CD4-positive, alpha-beta T cell treated with Interleukin-15 for 4 hours (primary cell): ENCODE measurements around the gene UBE2G1.

Experiments
- DNase-seq: peaks from one replicate; pipeline ENCODE4 v3.0.0-alpha.2; 2020; ENCODE audit warnings: low spot score

UBE2G1 gene

DNA sequence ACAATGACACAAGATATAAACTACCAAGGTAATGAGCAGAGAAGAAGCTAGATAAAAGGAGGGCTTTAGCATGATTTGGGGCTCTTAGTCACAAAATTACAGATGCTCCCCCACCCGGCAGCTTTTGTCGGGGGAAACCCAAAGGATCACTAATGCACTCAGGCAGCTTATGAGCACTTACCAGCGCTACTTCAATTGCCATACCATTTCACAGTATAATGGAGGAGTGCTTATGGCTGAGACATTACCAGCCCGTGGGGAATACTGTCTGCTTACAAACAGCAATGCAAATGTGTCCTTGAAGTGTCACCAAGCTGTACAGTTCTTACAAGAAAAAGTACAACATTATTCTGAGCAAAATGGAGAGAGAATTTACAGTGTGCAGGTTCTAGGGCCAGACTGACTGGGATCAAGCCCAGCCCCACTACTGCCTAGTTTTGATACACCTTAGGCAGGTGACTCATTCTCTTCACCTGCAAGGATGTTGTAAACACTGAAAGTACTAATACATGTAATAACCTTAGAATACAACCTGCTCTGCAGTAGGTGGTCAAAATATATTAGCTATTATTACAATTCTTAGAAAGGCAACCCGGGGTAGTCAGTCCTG is 119.0 kb downstream of the UBE2G1 start:
- DNase-seq: no peak

- DNase-seq: no peak
These were observed 119.8 kb downstream of the UBE2G1 start for GRCh38 chr17:4246674-4247073.

DNA sequence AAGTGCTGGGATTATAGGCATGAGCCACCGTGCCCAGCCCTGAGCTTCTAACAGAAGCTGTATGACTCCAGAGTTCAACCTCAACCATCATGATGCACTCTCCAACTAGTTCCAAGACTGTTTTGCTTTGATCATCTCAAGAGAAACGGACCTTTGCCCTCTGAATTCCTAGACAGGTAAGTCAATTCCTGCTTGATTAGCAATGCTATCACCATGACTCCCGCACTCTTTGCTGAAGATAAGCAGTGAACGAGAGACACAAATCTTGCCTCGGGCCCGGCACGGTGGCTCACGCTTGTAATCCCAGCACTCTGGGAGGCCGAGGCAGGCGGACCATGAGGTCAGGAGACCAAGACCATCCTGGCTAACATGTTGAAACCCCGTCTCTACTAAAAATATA is 124.9 kb downstream of the UBE2G1 start:
- DNase-seq: no peak

DNA sequence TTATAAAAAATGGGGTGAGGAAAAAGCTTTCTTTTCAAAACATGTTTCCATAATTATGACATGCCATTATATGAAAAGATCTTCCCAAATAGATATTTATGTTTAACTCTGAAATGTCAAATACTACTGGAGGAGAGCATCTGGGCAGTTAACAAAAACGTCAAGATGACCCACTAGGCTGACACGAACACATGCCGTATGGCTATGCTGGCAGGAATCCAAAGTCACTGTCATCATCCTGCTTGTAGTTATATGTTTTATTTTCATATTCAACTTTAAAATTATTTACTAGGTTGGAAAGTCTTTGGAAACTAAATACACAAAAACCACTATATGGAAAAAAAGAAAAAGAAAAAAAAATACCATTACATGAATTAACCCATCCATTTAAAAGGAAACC is 130.0 kb downstream of the UBE2G1 start:
- no peak for DNase-seq

DNA sequence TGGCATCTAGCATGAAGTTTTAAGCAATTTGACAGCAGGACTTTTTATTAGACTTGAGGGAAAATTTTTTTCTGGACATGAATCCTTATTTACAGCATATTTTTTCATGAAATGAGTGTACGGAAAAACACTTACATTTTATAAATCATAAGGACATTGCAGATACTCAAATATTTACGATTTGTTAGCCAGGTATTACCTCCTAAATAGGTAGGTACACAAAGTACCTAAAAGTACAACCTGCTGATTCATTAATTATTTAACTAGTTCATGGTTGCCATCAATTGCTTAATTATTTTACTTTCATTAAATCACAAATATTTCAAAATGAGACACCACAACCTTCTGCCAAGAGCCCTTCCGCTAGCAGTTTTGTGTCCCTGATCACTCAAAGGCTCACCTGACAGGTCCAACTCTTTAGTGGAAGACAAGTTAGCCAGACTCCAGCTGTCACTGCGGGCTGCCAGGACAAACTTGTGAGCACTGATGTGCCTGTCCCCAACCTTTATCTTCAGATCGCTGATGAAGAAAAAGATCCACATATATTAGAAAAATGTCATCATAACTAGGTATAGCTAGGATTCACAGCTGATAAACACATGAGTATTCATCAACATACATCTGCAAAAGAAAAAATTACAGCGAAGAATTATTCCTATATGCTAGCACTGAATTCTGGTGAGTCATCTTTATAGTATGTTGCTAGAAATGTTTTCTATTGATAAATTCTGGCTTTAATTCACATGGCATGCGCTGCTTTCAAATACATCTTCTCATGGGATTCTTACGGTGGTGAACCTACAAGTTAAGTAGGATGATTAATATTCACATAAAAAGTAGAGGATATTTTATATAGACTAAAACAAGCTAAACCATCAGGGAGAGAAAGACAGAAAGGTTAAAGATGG is 130.8 kb downstream of the UBE2G1 start:
- no peak for DNase-seq

- no peak for DNase-seq
These were observed 132.1 kb downstream of the UBE2G1 start for GRCh38 chr17:4234401-4234800.

DNA sequence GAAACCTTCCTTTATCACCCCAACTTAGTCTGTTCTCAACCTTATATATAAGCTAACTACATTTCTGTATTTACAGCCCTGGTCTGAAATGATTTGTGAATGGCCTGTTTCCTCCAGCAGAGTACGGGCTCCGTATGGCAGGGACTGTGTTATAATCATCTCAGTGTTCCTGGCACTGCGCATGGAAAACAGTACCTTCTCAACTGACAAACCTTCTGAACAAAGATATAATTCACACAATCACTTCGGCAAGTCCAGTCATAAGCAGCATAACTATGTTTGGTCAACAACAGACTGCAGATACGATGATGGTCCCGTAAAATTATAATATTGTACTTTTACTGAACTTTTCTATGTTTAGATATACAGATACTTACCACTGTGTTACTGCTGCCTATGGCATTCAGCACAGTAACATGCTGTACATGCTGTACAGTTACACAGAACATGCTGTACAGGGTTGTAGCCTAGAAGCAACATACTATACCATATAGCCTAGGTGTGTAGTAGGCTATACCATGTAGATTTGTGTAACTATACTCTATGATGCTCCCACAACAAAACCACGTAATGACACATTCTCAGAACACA is 132.7 kb downstream of the UBE2G1 start:
- no peak for DNase-seq

GRCh38 chr17:4232168-4232813 is 134.2 kb downstream of the UBE2G1 start:
- peak; percentile 6 for DNase-seq

DNA sequence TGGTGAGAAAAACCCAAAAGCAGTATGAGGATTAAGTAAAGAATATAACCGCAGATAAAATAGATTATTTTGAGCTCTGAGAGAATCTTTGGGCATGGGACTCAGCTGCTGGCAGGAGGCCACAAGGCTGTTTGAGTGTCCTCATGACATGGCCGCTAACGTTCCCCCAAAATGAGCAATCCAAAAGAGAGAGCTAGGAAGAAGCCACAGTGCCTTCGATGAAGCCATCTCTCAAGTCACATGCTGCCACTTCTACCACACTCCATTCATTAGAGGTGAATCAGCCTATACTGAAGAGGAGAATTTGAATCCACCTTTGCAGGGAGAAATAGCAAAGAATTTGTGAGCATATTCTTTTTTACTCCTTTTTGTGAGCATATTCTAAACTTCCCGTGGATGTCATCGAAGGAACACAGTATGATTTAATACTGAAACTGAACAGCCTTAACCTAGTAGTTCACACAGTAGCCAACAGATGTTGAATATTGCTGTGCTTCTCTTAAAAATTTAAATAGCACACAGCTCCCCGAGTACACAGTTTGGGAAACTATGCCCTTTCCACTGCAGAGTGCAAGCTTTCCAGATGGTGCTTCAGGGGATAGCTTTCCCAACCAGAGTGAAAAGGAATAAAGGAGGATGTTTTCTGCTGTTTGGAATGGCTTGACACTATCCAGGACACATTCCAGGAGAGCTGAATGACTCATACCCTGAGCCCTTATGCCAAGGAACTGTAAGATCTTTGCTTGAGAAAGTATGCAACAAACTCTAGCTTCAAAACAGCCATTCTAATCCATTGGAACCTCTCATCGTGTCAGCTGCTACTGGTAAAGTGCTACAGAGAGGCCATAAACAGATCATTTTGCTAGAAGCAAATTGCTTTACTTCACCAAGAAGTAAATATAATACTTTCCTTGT is 136.6 kb downstream of the UBE2G1 start:
- DNase-seq: no peak

GRCh38 chr17:4221899-4222659 is 144.4 kb downstream of the UBE2G1 start:
- no peak for DNase-seq

- no peak for DNase-seq
These were observed 145.3 kb downstream of the UBE2G1 start for GRCh38 chr17:4221163-4221562.

DNA sequence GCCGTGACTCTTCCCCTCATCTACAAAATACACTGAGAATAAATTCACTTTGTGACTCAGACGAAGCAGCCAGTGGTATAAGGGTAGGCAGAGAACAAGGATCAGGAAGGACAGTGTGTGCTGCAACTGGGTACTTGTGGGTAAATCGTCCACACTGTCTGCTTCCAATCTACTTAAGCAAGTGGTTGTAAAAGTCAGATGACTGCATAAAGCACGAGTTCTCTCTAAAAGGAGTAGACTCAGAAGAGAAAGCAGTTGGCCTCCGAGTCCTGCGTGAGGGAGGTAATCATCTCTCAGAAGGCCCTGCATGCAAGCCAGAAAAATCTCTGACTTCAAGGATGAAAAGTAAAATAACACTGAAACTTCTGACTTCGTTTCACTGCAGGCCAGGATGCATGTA is 145.8 kb downstream of the UBE2G1 start:
- DNase-seq: no peak
